Measurements from ENCODE around the gene TUFT1.

Gene TUFT1

DNA sequence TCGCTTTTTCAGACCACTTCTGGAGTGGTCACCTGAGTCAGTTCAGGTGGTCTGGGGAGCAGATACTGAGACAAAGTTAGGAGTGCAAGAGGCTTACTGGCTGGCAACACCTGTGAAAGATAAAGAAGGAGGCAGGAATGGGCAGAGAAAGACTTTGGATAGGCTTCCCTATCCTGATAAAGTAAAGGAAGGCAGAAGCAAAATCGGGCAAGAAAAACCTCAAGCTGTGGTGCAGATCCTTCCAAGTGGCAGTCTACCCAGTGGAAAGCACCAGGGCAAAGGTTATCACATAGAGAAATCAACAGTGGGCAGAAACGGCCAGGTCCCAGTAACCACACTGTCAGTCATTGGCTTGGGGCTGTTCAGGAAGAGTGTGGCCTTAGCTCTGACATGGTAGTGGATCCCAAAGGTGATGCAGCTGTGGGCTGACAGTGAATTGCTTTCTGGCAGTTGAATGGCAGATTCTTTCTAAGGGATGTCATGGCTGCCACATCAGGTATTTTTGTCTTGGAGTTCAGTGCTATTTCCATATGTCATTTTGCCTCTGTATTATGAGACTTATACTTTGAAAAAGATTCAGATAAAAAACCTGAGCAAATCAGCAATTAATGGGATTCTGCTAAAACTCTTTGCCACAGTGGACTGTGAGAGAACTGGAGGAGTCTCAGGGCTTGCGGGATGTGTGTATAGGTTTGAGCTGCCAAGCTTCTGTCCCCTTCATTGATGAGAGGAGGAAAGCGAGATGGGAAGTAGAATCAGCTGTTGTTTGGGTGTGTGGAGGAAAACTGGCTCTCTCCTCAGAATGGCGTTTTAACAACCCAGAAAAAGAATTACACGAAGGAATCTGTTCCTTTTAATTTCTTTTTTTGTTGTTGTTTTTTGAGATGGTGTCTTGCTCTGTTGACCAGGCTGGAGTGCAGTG lies 37.0 kb upstream of the TUFT1 start:
- FAIRE-seq (peak; percentile 65), DNase-seq (ENCODE audit: insufficient read length) (no peak)
- no peak for TF ChIP-seq POLR2AphosphoS5 (IDR thresholded peaks at IDR 0.05; ENCODE audit: low read depth, low read length)
- TF ChIP-seq TAF1 (IDR thresholded peaks at IDR 0.05; ENCODE audit: borderline replicate concordance, low read depth, low read length) = no peak
- TF ChIP-seq POLR2A (IDR thresholded peaks at IDR 0.05; ENCODE audit: low read depth, low read length) = no peak

DNA sequence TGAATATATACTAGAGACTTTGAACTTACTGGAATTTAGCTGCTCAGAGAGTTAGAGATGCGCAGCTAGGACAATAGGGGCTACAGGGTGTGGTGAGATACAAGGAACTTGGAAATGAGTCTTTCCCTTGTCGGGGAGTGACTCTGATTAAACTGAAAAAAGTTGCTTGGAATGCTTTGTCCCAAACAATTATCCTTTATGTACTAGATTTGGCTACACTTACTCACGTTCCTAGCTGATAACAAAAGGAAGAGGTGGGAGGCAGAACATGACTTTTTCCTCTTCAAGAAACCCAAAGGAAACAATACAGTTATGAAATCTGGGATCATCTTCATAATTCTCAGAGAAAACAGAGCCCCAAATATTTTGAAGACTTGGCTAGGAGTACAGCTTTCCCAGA lies 35.9 kb upstream of the TUFT1 start:
- DNase-seq (ENCODE audit: insufficient read length) (no peak), FAIRE-seq (no peak)
- no peak for TF ChIP-seq TAF1 (IDR thresholded peaks at IDR 0.05; ENCODE audit: borderline replicate concordance, low read depth, low read length)

DNA sequence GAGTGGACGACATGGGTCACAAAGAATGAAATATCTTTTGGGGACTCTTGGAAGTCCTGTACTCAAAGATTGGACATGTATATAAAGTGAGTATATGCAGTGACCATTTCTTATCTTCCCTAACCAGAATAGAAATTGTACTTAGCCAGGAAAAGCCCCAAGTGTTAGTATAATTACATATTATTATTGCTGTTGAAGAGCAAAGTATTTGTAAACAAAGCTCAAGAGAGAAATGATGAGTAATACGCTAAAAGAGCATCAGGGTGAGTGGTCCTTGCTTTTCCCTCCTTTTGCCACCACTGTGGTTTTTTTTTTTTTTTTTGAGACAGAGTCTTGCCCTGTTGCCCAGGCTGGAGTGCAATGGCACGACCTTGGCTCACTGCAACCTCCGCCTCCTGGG lies 35.4 kb upstream of the TUFT1 start:
- TF ChIP-seq POLR2A (IDR thresholded peaks at IDR 0.05; ENCODE audit: low read depth, low read length) (no peak), TAF1 (IDR thresholded peaks at IDR 0.05; ENCODE audit: borderline replicate concordance, low read depth, low read length) (no peak), POLR2AphosphoS5 (IDR thresholded peaks at IDR 0.05; ENCODE audit: low read depth, low read length) (no peak)
- no peak for FAIRE-seq
- DNase-seq (ENCODE audit: insufficient read length) = no peak

DNA sequence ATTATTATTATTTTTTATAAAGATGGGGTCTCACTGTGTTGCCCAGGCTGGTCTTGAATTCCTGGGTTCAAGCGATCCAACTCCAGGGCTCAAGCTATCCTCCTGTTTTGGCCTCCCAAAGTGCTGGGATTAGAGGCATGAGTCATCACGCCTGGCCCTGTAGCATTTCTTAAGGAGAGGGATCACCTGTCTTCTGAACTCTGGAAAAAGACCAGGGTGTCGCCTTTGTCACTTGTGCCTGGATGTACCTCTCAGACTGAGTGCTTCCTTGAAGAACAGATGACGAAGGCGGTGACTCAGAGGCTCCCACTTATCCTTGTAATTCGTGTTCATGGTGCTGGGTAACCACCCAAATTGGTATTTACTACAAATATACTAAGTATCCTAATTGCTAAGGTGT lies 31.3 kb upstream of the TUFT1 start:
- TF ChIP-seq TAF1 (IDR thresholded peaks at IDR 0.05; ENCODE audit: borderline replicate concordance, low read depth, low read length) (no peak), POLR2A (IDR thresholded peaks at IDR 0.05; ENCODE audit: low read depth, low read length) (no peak), POLR2AphosphoS5 (IDR thresholded peaks at IDR 0.05; ENCODE audit: low read depth, low read length) (no peak)
- DNase-seq (ENCODE audit: insufficient read length) (no peak), FAIRE-seq (no peak)

DNA sequence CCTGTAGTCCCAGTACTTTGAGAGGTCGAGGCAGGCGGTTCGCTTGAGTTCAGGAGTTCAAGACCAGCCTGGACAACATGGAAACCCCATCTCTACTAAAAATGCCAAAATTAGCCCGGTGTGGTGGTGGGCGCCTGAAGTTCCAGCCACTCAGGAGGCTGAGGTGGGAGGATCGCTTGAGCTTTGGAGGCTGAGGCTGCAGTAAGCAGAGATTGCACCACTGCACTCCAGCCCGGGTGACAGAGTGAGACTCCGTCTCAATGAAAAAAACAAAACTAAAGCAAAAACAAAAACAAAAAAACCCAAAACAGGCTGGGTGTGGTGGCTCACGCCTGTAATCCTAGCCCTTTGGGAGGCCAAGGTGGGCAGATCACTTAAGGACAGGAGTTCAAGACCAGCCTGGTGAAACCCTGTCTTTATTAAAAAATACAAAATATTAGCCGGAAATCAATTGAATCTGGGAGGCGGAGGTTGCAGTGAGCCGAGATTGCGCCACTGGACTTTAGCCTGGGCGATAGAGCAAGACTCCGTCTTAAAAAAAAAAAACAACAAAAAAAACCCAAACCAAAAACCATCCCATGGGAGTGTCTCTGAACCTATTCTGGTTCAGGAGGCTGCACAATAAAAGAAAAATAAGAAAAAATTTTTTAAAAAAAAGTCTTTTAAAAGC lies 30.6 kb upstream of the TUFT1 start:
- DNase-seq (ENCODE audit: insufficient read length) (no peak), FAIRE-seq (no peak)
- TF ChIP-seq POLR2A (IDR thresholded peaks at IDR 0.05; ENCODE audit: low read depth, low read length) (no peak), TAF1 (IDR thresholded peaks at IDR 0.05; ENCODE audit: borderline replicate concordance, low read depth, low read length) (no peak), POLR2AphosphoS5 (IDR thresholded peaks at IDR 0.05; ENCODE audit: low read depth, low read length) (no peak)

DNA sequence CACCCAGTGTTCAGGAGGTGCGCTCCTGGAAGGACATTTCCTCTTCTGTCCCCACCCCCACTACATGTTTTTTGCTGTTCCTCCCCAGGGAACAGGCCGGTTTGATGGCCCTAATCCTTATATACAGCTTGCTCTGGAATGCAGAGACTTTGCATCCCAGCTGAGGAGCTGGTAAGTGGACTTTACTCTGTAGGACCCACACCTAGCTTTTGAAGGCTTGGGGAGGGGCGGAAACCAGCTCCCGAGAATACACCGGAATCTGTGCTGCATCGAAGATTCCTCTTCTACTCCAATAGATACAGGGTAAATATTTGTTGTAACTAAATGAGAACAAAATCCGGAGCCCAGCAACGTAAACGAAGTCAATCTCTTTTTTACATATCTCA lies 30.1 kb upstream of the TUFT1 start:
- FAIRE-seq (no peak), DNase-seq (ENCODE audit: insufficient read length) (no peak)
- TF ChIP-seq TAF1 (IDR thresholded peaks at IDR 0.05; ENCODE audit: borderline replicate concordance, low read depth, low read length) (no peak), POLR2AphosphoS5 (IDR thresholded peaks at IDR 0.05; ENCODE audit: low read depth, low read length) (no peak), POLR2A (IDR thresholded peaks at IDR 0.05; ENCODE audit: low read depth, low read length) (no peak)

DNA sequence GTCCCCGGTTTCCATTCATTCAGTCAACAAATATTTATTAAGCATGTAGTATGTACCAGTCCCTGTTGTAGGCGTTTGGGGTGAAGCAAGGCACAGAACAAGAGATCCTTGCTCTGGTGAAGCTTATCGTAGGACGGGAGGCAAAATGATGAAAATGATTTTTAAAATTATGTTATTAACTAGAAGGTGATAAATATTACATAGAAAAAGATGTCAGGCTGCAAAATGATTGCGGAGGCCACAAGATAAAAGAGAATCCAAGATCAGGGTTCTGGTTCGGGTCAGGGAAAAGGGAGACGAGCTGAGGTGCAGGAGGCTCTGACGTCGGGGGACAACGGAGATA lies 29.5 kb upstream of the TUFT1 start:
- TF ChIP-seq TAF1 (IDR thresholded peaks at IDR 0.05; ENCODE audit: borderline replicate concordance, low read depth, low read length) (no peak), POLR2A (IDR thresholded peaks at IDR 0.05; ENCODE audit: low read depth, low read length) (no peak), POLR2AphosphoS5 (IDR thresholded peaks at IDR 0.05; ENCODE audit: low read depth, low read length) (no peak)
- no peak for DNase-seq (ENCODE audit: insufficient read length)
- no peak for FAIRE-seq

DNA sequence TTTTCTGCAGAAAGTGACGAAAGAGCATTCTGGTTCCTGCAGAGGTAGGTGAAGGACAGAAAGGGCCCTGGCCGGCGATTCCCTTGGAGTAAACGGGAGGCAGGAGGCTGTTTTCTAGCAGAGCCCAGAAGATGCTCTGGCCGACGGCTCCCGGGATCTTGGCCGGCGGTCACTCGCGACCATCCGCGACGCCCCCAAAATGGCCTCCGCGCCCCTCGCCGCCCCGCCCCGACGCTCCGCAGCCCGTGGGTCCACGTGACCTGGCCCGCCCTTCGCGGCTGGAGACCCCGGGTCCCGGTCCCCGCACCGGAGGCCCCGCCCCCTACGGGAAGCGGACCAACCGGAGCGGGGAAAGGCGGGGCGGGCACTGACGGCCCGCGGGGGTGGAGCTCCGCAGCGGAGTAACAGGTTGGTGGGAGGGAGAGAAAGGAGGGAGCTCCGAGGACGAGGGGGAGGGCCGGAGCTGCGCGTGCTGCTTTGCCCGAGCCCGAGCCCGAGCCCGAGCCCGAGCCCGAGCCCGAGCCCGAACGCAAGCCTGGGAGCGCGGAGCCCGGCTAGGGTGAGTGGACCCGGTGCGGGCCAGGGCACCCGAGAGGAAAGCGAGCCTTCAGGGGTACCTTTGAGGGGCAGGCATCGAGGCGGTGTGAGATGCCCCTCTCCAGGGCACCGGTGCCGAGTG lies 29.0 kb upstream of the TUFT1 start, which contains the start of gene CGN:
Gene CGN, plus strand, starts transcription at position 431 of the 679 bp plus-strand sequence. CDS start 7,133 bp downstream, outside the sequence.
- FAIRE-seq (peak; percentile 50), DNase-seq (ENCODE audit: insufficient read length) (peak; percentile 67)
- TF ChIP-seq POLR2AphosphoS5 (IDR thresholded peaks at IDR 0.05; ENCODE audit: low read depth, low read length) (no peak), TAF1 (IDR thresholded peaks at IDR 0.05; ENCODE audit: borderline replicate concordance, low read depth, low read length) (no peak), POLR2A (IDR thresholded peaks at IDR 0.05; ENCODE audit: low read depth, low read length) (no peak)

DNA sequence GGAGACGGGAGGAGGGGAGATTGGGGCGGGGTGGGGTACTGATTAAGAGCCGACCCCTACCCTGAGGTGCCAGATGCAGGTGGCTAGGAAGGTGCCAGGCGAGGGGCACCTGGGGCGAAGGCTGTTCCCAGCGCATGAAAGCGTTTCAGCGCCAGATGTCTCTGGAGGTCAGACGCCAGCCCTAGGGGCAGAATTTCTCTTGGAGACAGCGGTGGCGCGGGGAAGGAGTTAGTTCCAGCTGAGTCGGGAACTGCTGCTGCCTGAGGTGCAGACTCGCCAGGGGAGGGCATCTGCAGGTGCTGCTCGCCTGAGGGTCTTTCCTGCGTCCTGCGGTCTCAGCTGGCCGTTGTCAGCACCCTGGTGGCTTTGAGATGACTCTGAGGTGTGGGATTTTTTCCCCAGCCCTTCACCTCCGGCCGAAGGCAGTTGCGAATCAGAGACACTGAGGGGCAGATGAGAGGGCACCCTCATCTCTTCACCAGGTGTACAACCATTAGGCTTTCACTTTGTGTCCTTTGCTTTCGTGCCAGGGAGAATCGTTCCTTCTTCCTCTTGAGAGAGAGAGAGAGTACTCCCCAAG lies 28.4 kb upstream of the TUFT1 start:
- no peak for TF ChIP-seq TAF1 (IDR thresholded peaks at IDR 0.05; ENCODE audit: borderline replicate concordance, low read depth, low read length)
- TF ChIP-seq POLR2AphosphoS5 (IDR thresholded peaks at IDR 0.05; ENCODE audit: low read depth, low read length) = no peak
- no peak for TF ChIP-seq POLR2A (IDR thresholded peaks at IDR 0.05; ENCODE audit: low read depth, low read length)
- DNase-seq (ENCODE audit: insufficient read length) (no peak), FAIRE-seq (peak; percentile 24)

DNA sequence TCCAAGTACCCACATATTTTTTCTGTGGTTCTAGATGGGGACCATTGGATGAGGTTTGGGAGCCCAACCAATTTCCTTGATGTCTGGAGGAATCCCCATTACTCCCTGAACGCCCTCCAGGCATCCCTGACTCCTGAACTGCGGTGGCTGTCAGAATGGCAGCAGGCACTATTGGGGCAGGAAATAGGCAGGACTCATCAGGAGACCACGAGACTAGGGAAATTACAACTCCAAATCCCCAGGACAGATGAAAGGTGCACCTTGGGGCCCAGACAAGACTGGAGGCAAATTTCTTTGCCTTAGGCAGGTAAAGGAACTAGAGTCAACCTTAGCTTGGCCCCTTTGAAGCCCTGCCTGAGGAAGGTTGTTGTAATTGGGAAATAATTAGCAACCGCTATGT lies 27.8 kb upstream of the TUFT1 start:
- DNase-seq (ENCODE audit: insufficient read length) (no peak), FAIRE-seq (no peak)
- TF ChIP-seq POLR2A (IDR thresholded peaks at IDR 0.05; ENCODE audit: low read depth, low read length) (no peak), POLR2AphosphoS5 (IDR thresholded peaks at IDR 0.05; ENCODE audit: low read depth, low read length) (no peak), TAF1 (IDR thresholded peaks at IDR 0.05; ENCODE audit: borderline replicate concordance, low read depth, low read length) (no peak)

All from GM12892 (cell line).